22Rv1 (cell line): ENCODE results near the gene TBC1D25.

ENCODE experiments used
- CTCF ChIP-seq: fragments of 450-650 bp; IDR thresholded peaks from 2 replicates; pipeline ENCODE4 v1.5.1; 2017; ENCODE audit warnings: mild to moderate bottlenecking
- ZFX ChIP-seq: fragments of 450-650 bp; IDR thresholded peaks from 2 replicates; pipeline ENCODE4 v1.6.1; 2017; ENCODE audit warnings: antibody characterized with exemption, borderline replicate concordance

- no peak for TF ChIP-seq CTCF
- no peak for TF ChIP-seq ZFX
Measured at GRCh38 chrX:48514868-48515460, 24.6 kb upstream of the TBC1D25 start.
